Umbilical cord (tissue), 2 donors: ENCODE data around the gene CRYZL1. TPM values are rescaled to one million over a fixed set of nuclear protein-coding genes. Genes with fewer than 3 reads are reported as not detected.

Experiments used
- DNase-seq: peaks from one replicate; pipeline ENCODE4 v3.0.0-alpha.2; 2015; ENCODE audit warnings: low spot score
- total RNA-seq: library from RNA; depleted of rRNA; stranded (reverse); fragments of >200 nt; gene quantifications from one replicate; pipeline ENCODE4 v1.2.3, GENCODE V29; 2014; ENCODE audit warnings: low replicate concordance; ENCODE audit not compliant: insufficient read depth

The CRYZL1 gene
- total RNA-seq, 1 donor from 2014 or later: 58.3 TPM

- no peak for DNase-seq
Observed at GRCh38 chr21:33560965-33561364, 80.6 kb downstream of the CRYZL1 start.

- no peak for DNase-seq
Observed at GRCh38 chr21:33559813-33560212, 81.7 kb downstream of the CRYZL1 start.

GRCh38 chr21:33558777-33559421, 82.6 kb downstream of the CRYZL1 start:
- DNase-seq: no peak

DNA sequence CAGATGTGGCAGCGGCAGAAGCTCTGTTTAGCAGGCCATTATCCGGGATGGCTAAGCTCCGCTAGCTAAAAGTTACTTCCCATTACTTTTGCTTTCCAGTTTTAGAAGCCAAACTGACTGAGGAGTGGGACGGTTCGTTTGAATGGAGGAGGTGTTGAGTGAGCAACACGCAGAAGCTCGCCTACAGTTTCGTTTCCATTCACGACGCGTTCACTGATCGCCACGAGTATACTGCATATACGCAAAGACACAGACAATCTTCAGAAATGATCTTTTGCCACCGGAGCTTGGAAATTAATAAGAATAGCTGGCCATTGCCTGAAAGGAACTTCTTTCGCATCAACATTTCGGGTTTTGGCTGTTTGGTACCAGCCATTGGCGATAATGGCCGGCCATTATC, 84.1 kb downstream of the CRYZL1 start:
- DNase-seq: no peak

- no peak for DNase-seq
Observed at GRCh38 chr21:33554982-33555344, 86.6 kb downstream of the CRYZL1 start.

GRCh38 chr21:33554236-33554981, 87.1 kb downstream of the CRYZL1 start:
- no peak for DNase-seq

DNA sequence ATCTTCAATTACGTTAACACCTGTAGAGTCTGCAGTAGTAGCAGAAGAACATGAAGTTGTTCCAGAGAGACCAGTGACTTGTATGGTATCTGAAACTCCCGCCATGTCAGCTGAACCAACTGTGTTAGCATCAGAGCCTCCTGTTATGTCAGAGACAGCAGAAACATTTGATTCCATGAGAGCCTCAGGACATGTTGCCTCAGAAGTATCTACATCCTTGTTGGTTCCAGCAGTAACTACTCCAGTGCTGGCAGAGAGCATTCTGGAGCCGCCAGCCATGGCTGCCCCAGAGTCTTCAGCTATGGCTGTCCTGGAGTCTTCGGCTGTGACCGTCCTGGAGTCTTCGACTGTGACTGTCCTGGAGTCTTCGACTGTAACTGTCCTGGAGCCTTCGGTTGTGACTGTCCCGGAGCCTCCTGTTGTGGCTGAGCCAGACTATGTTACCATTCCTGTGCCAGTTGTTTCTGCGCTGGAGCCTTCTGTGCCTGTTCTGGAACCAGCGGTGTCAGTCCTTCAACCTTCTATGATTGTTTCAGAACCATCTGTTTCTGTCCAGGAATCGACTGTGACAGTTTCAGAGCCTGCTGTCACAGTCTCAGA, 88.4 kb downstream of the CRYZL1 start:
- DNase-seq: no peak

DNA sequence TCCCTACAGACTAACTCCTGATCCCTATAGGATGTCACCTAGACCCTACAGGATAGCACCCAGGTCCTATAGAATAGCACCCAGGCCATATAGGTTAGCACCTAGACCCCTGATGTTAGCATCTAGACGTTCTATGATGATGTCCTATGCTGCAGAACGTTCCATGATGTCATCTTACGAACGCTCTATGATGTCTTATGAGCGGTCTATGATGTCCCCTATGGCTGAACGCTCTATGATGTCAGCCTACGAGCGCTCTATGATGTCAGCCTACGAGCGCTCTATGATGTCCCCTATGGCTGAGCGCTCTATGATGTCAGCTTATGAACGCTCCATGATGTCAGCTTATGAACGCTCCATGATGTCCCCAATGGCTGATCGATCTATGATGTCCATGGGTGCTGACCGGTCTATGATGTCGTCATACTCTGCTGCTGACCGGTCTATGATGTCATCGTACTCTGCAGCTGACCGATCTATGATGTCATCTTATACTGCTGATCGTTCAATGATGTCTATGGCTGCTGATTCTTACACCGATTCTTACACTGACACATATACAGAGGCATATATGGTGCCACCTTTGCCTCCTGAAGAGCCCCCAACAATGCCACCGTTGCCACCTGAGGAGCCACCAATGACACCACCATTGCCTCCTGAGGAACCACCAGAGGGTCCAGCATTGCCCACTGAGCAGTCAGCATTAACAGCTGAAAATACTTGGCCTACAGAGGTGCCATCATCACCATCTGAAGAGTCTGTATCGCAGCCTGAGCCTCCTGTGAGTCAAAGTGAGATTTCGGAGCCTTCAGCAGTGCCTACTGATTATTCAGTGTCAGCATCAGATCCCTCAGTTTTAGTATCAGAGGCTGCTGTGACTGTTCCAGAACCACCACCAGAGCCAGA, 89.2 kb downstream of the CRYZL1 start:
- DNase-seq: no peak

DNA sequence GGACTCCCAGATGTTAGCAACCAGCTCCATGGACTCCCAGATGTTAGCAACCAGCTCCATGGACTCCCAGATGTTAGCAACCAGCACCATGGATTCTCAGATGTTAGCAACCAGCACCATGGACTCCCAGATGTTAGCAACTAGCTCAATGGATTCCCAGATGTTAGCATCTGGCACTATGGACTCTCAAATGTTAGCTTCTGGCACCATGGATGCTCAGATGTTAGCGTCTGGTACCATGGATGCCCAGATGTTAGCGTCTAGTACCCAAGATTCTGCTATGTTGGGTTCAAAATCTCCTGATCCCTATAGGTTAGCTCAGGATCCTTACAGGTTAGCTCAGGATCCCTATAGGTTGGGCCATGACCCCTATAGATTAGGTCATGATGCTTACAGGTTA, 89.9 kb downstream of the CRYZL1 start:
- no peak for DNase-seq

- no peak for DNase-seq
Observed at GRCh38 chr21:33550772-33551660, 90.5 kb downstream of the CRYZL1 start.

- no peak for DNase-seq
Observed at GRCh38 chr21:33549848-33550771, 91.4 kb downstream of the CRYZL1 start.

GRCh38 chr21:33546086-33546485, 95.5 kb downstream of the CRYZL1 start:
- DNase-seq: no peak

- no peak for DNase-seq
Observed at GRCh38 chr21:33544451-33545195, 96.9 kb downstream of the CRYZL1 start.

DNA sequence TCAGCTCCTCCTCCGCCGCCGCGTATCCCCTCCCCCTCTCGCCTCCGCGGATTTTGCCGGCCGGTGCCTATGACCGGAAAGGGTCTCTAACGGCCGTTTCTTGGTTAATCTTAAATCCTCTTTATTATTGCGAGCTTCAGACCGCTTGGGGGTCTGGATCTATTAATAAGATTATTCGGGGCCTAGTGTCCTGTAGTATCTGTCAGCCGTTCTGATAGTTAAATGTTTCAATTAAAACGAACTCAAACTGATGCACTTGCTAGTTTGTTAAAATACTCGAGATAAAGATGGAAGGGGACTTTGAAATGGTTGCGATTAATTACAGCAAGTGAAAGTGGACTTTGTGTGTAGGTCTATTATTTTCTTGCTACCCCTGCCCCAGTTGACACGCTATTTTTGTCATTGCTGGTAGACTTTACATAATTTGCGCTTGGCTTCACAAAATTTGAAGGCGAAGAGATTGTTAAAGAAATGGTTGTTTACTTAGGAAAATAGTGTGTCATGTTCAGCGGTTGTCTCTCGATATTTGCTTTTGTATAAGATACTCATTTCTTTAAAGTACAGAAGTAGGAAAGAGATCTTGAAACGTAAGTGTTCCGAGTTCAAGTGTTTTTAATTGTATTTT, 97.9 kb downstream of the CRYZL1 start:
- no peak for DNase-seq

DNA sequence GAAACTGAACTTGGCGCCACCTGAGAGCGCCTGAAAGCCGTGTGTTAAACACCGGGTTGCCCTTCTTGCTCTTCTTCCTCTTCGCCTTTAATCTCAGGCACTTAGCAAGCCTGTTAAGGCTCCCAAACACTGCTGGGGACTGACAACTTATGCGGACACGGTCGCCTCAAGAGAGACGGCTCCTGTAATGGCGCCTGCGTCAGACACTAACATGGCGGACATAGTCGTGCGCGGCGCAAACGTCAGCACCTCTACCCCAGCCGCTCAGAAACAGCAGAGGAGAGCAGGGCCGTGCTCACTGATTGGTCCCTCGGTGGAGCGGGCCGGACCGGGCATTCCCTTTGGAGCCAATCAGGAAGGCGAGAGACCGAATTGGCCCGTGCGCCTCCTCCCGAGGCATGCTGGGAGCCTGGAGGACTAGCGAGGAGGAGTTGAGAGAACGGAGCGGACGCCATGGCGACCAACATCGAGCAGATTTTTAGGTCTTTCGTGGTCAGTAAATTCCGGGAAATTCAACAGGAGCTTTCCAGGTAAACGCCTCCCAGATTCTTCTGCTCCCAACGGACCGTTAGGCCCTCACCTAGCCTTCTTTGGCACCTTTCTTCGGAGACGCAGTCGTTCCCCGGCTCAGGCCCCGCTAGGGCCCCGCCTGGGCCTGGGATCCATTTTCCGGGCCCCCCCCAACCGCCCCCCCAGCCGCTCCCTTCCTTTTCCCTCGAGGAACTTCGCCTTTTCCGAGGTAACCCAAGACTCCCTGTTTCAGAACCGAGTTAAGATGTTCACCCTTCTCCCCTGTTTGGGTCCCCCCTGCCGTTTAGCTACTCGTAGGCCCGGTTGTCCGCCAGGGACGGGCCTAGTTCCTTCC, 98.7 kb downstream of the CRYZL1 start, which contains the start of gene SON:
Gene SON (plus strand): TSS at position 399 of the 865 bp plus-strand sequence. CDS start 55 bp downstream, at position 454.
- peak; percentile 100 for DNase-seq

- peak; percentile 86 for DNase-seq
Observed at GRCh38 chr21:33541756-33542639, 99.5 kb downstream of the CRYZL1 start, which contains the start of gene GART. TSS of gene GART (minus strand) at chr21:33542117. CDS start at chr21:33539315, 2,802 bp downstream.
